GM19193 (cell line): Measurements from ENCODE around the gene HRAS.

Source experiments
- POLR2A ChIP-seq: IDR thresholded peaks from 4 replicates; pipeline ENCODE4 v1.6.1; 2011; ENCODE audit not compliant: insufficient read depth, insufficient read length; ENCODE audit errors: extremely low read depth

The HRAS gene

GRCh38 chr11:559712-560304 is 24.4 kb upstream of the HRAS start:
- no peak for TF ChIP-seq POLR2A

- no peak for TF ChIP-seq POLR2A
Measured at GRCh38 chr11:559020-559620, 23.7 kb upstream of the HRAS start.

DNA sequence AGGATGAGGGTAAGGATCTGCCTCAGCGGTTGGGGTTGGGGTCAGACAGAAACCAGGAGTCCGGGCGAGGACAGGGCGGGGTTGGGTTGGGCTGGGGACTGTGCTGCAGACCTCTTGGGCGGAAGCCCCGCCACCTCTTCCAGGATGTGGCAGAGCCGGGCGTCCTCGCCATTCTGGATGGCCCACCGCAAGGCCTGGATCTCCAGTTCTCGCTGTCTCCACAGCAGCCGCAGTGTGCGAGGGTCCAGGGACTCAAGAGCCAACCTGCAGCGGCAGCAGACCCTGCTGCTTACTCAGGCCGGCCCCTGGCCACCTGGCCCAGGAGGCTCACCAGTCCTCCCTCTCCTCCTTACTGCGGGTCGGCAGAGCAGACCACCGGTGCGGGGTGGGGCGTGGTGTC is 23.1 kb upstream of the HRAS start:
- TF ChIP-seq POLR2A = no peak

GRCh38 chr11:557328-558132 is 22.2 kb upstream of the HRAS start:
- TF ChIP-seq POLR2A = no peak

DNA sequence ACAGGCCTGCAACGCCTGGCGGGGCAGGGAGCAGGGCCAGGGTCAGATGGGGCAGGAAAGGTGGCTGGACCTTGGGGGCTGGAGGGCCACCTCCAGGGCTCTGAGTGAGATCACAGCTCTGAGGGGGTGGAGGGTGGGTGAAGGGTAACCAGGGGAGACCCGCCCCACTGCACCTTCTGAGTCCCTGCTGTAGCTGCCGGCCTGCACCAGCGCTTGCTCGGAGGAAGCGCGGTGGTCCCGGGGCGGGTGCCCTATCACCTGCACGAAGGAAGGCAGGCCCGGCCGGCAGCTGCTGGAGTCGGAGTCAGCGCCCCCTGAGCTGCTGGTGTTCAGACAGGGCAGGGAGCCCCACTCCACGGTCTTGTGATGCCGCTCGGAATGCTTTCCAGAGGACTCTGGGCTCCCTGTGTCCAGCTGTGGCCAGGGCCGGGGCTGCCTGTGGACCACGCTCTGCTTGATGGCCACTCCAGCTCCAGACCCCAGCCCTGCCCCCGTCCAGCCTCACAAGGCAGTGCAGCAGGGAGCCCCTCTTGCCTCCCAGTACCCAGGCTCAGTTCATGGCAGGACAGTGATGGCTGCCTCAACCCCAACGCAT is 21.4 kb upstream of the HRAS start:
- TF ChIP-seq POLR2A = no peak

- TF ChIP-seq POLR2A = no peak
Measured at GRCh38 chr11:555780-556661, 20.6 kb upstream of the HRAS start.

GRCh38 chr11:555227-555779 is 19.9 kb upstream of the HRAS start:
- TF ChIP-seq POLR2A = no peak

DNA sequence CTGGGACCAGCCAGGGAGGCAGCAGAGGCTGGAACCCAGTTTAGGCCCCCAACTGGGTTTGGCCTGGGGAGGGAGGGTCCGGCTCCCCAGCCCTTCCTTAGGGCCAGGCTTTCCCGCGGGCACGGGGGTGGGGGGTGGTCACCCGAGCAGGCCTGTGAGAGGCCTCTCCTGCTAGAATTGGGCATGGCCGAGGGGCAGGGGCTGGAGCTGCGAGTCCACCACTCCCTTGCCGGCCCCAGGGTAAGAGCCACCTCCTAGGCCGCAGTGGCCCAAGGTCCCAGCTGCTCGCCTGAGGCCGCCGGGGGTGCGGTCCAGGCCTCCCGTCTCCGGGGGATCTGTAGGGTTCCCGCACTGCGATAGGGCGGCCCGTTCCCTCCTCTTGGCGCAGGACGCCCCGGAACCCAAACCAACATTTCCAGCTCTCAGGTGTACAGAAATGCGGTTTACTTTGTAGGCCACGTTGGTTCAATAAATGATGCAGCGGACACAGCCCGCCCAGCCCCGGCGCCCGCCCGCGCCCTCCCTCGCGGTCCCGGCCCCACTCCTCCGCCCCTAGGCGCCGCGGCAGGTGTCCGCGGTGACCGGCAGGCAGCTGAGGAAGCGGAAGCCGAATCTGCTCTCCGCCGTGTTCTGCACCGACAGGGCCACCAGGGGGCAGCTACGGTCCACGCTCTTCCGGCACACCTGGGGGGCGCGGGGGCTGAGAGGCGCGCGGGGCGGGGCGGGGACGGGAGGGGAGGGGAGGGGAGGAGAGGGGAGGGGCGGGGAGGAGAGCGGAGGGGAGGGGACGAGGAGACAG is 19.3 kb upstream of the HRAS start:
- no peak for TF ChIP-seq POLR2A

- TF ChIP-seq POLR2A = no peak
Measured at GRCh38 chr11:553988-554340, 18.6 kb upstream of the HRAS start.

DNA sequence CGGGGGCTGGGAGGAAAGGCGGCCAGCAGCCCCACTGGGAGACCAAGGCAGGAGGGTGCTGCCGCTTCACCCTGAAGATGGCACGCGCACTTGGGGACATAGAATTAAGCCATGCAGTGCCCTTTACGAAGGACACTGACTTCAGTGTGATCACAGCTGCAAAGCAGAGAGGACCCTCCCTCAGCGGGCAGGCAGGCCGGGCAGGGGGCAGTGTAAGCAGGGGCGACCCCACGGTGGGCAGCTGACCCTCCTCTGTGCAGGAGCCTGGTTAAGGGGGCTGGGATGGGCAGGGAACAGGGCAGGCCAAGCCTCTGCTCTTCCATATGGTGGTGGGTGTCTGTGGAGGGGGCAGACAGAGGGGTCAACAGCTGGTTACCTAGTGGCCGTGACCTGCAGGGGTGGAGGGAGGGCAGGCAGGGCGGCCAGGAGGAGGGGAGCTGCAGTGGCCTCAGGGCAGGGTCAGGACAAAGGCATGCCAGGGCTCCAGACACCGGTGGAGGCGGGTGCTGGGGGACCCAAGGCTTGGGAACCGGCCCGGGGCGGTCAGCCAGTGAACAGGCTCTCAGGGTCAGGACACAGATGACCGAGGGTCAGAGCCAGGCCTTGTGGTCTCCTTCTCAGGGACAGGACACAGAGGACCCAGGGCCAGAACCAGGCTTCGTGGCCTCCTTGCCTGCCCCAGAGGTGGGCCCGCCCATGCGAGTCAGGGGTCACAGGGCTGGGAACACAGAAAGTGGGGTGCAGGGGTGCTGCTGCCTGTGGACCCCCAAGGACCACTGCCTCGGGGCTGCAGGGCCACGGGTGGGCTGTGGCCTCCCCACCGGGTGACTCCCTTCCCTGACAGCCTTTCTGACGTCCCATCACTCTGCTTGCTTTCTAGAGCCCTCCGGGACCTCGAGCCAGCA is 18.0 kb upstream of the HRAS start:
- TF ChIP-seq POLR2A = no peak

- TF ChIP-seq POLR2A = no peak
Measured at GRCh38 chr11:551596-551995, 16.2 kb upstream of the HRAS start.

GRCh38 chr11:551131-551530 is 15.8 kb upstream of the HRAS start:
- TF ChIP-seq POLR2A = no peak

DNA sequence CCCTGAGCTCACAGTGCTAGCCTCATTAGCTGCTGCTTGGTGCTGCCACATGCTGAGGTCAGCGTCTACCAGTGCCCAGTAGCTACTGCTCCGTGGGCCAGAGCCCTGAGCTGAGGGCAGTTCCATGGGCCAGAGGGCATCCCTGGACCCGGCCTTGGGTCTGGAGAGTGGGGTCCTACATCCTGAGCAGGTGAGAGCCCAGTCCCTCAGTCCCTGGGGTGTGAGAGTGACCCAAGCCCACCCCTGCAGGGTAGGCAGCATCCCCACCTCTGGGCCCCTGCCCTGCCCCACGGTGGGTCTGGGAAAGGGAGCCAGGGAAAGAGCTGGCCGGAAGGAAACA is 15.3 kb upstream of the HRAS start:
- TF ChIP-seq POLR2A = no peak
